SK-N-SH treated with all-trans-retinoic acid at 6 μM for 48 hours (cell line): Measurements from ENCODE around the gene XPR1.

Experiments
- ATAC-seq: fragments of 200-7000 bp; cut with Tn5 transposase; 3 replicates; pipeline ENCODE4 v1.9.1; 2020; ENCODE audit warnings: mild to moderate bottlenecking, moderate library complexity
- ARNTL ChIP-seq: fragments of 450-650 bp; formaldehyde crosslinking; IDR thresholded peaks from 2 replicates; pipeline ENCODE4 v1.5.0; 2020; ENCODE audit warnings: low read depth, mild to moderate bottlenecking, moderate library complexity, borderline replicate concordance
- BACH2 ChIP-seq: fragments of 250-450 bp; sonication (Bioruptor Pico); IDR thresholded peaks from 2 replicates; pipeline ENCODE4 v1.9.0; 2021; ENCODE audit warnings: mild to moderate bottlenecking, borderline replicate concordance
- CREB5 ChIP-seq: fragments of 250-450 bp; sonication (Bioruptor Pico); IDR thresholded peaks from 2 replicates; pipeline ENCODE4 v1.5.1; 2020; ENCODE audit warnings: low read depth, mild to moderate bottlenecking, moderate library complexity
- CSDC2 ChIP-seq: fragments of 250-450 bp; sonication (Bioruptor Pico); IDR thresholded peaks from 2 replicates; pipeline ENCODE4 v1.5.0; 2020; ENCODE audit warnings: mild to moderate bottlenecking, moderate library complexity
- CSRNP3 ChIP-seq: fragments of 250-450 bp; sonication (Bioruptor Pico); IDR thresholded peaks from 2 replicates; pipeline ENCODE4 v1.5.1; 2021; ENCODE audit warnings: mild to moderate bottlenecking, moderate library complexity
- ESRRG ChIP-seq: fragments of 250-450 bp; sonication (Bioruptor Pico); IDR thresholded peaks from 2 replicates; pipeline ENCODE4 v1.6.1; 2021; ENCODE audit warnings: mild to moderate bottlenecking
- GLIS3 ChIP-seq: fragments of 250-450 bp; sonication (Bioruptor Pico); IDR thresholded peaks from 2 replicates; pipeline ENCODE4 v1.5.0; 2020; ENCODE audit warnings: mild to moderate bottlenecking, moderate library complexity
- ISL1 ChIP-seq: fragments of 250-450 bp; sonication (Bioruptor Pico); IDR thresholded peaks from 2 replicates; pipeline ENCODE4 v2.1.2; 2022; ENCODE audit warnings: mild to moderate bottlenecking, moderate library complexity
- OSR1 ChIP-seq: fragments of 250-450 bp; sonication (Bioruptor Pico); IDR thresholded peaks from 2 replicates; pipeline ENCODE4 v1.8.0; 2022; ENCODE audit warnings: moderate library complexity, mild to moderate bottlenecking, inconsistent platforms
- RARB ChIP-seq: fragments of 250-450 bp; sonication (Bioruptor Pico); IDR thresholded peaks from 2 replicates; pipeline ENCODE4 v1.8.0; 2021; ENCODE audit warnings: mild to moderate bottlenecking, moderate library complexity
- SNAI2 ChIP-seq: fragments of 250-450 bp; sonication (Bioruptor Pico); IDR thresholded peaks from 2 replicates; pipeline ENCODE4 v1.5.0; 2020; ENCODE audit warnings: mild to moderate bottlenecking, moderate library complexity
- TCF4 ChIP-seq: fragments of 250-450 bp; sonication (Bioruptor Pico); IDR thresholded peaks from 2 replicates; pipeline ENCODE4 v1.8.0; 2021; ENCODE audit warnings: mild to moderate bottlenecking, moderate library complexity, borderline replicate concordance
- TOX ChIP-seq: fragments of 250-450 bp; sonication (Bioruptor Pico); IDR thresholded peaks from 2 replicates; pipeline ENCODE4 v1.8.0; 2021; ENCODE audit warnings: mild to moderate bottlenecking, moderate library complexity, borderline replicate concordance
- TSHZ2 ChIP-seq: fragments of 250-450 bp; sonication (Bioruptor Pico); IDR thresholded peaks from 2 replicates; pipeline ENCODE4 v1.5.0; 2020; ENCODE audit warnings: mild to moderate bottlenecking, moderate library complexity
- ZC3H10 ChIP-seq: fragments of 250-450 bp; sonication (Bioruptor Pico); IDR thresholded peaks from 2 replicates; pipeline ENCODE4 v1.5.1; 2021; ENCODE audit warnings: mild to moderate bottlenecking, moderate library complexity
- ZFP3 ChIP-seq: fragments of 250-450 bp; sonication (Bioruptor Pico); IDR thresholded peaks from 2 replicates; pipeline ENCODE4 v1.5.0; 2020; ENCODE audit warnings: mild to moderate bottlenecking, moderate library complexity
- ZFP30 ChIP-seq: fragments of 450-650 bp; formaldehyde crosslinking; IDR thresholded peaks from 2 replicates; pipeline ENCODE4 v1.5.0; 2022; ENCODE audit warnings: mild to moderate bottlenecking, moderate library complexity
- ZNF565 ChIP-seq: fragments of 450-650 bp; formaldehyde crosslinking; conservative IDR thresholded peaks from 2 replicates; pipeline ENCODE4 v1.5.0; 2020; ENCODE audit warnings: low read depth, mild to moderate bottlenecking, moderate library complexity
- ZNF70 ChIP-seq: fragments of 450-650 bp; formaldehyde crosslinking; IDR thresholded peaks from 2 replicates; pipeline ENCODE4 v1.5.0; 2020; ENCODE audit warnings: mild to moderate bottlenecking, moderate library complexity
- ZNF8 ChIP-seq: fragments of 450-650 bp; formaldehyde crosslinking; IDR thresholded peaks from 2 replicates; pipeline ENCODE4 v1.5.0; 2020; ENCODE audit warnings: mild to moderate bottlenecking, moderate library complexity
- TF ChIP-seq, protein P1 (sequence below): fragments of 250-450 bp; sonication (Bioruptor Pico); IDR thresholded peaks from 2 replicates; pipeline ENCODE4 v1.8.0; 2020; ENCODE audit warnings: mild to moderate bottlenecking, moderate library complexity, borderline replicate concordance
- TF ChIP-seq, protein P2 (sequence below): fragments of 250-450 bp; sonication (Bioruptor Pico); IDR thresholded peaks from 2 replicates; pipeline ENCODE4 v1.8.0; 2021; ENCODE audit warnings: low read depth, mild to moderate bottlenecking, moderate library complexity, borderline replicate concordance

XPR1 gene

DNA sequence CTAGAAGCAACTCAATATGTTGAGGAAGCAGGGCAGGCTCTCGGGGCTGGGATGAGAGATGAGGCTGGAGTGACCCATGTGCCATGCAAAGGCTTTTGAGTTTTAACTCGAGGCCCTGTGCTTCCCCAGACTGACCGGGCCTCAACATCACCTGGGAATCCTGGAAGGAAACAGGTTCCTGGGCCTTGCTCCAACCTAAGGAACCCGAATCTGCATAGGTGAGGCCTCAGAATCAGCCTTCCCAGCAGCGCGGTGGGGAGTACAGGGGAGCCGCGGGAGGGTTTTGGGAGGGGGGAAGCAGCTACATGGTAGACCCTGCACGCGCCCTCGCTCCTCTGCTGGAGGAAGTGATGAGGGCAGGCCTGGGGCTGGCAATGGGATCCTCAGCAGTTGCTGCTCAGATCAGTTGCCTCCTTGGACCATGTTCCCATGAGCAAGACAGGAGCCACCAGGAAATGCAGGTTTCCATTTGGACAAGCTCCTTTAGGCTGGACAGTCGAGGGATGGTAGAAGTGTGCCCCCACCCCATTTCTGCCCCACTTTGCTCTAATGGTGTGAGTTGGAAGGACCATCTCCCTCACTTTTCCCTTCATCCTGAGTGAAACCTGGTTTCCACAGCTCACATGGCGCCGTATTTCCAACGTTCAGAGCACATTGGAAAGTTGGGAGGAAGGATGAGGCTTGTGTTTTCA is 276.4 kb downstream of the XPR1 start:
- ATAC-seq, result no peak
- TF ChIP-seq TOX (CRISPR knock-in tag), result no peak
- no peak for TF ChIP-seq TSHZ2
- no peak for TF ChIP-seq ZNF565 (CRISPR knock-in tag)
- TF ChIP-seq ZNF70 (CRISPR knock-in tag), result no peak

GRCh38 chr1:180909005-180909414 is 277.2 kb downstream of the XPR1 start:
- TF ChIP-seq, protein P1, sequence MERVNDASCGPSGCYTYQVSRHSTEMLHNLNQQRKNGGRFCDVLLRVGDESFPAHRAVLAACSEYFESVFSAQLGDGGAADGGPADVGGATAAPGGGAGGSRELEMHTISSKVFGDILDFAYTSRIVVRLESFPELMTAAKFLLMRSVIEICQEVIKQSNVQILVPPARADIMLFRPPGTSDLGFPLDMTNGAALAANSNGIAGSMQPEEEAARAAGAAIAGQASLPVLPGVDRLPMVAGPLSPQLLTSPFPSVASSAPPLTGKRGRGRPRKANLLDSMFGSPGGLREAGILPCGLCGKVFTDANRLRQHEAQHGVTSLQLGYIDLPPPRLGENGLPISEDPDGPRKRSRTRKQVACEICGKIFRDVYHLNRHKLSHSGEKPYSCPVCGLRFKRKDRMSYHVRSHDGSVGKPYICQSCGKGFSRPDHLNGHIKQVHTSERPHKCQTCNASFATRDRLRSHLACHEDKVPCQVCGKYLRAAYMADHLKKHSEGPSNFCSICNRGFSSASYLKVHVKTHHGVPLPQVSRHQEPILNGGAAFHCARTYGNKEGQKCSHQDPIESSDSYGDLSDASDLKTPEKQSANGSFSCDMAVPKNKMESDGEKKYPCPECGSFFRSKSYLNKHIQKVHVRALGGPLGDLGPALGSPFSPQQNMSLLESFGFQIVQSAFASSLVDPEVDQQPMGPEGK (CRISPR knock-in tag), result no peak
- TF ChIP-seq ARNTL (no peak), CSDC2 (CRISPR knock-in tag) (no peak), ZC3H10 (CRISPR knock-in tag) (no peak), TOX (CRISPR knock-in tag) (no peak), CSRNP3 (no peak), GLIS3 (CRISPR knock-in tag) (no peak), RARB (CRISPR knock-in tag) (no peak), SNAI2 (CRISPR knock-in tag) (no peak), ESRRG (CRISPR knock-in tag) (no peak), ZNF8 (CRISPR knock-in tag) (no peak), BACH2 (CRISPR knock-in tag) (no peak), ZFP30 (CRISPR knock-in tag) (no peak), OSR1 (CRISPR knock-in tag) (no peak), ISL1 (CRISPR knock-in tag) (no peak), TCF4 (CRISPR knock-in tag) (no peak)
- TF ChIP-seq, protein P2, sequence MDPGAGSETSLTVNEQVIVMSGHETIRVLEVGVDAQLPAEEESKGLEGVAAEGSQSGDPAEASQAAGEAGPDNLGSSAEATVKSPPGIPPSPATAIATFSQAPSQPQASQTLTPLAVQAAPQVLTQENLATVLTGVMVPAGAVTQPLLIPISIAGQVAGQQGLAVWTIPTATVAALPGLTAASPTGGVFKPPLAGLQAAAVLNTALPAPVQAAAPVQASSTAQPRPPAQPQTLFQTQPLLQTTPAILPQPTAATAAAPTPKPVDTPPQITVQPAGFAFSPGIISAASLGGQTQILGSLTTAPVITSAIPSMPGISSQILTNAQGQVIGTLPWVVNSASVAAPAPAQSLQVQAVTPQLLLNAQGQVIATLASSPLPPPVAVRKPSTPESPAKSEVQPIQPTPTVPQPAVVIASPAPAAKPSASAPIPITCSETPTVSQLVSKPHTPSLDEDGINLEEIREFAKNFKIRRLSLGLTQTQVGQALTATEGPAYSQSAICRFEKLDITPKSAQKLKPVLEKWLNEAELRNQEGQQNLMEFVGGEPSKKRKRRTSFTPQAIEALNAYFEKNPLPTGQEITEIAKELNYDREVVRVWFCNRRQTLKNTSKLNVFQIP (CRISPR knock-in tag), result no peak
- no peak for ATAC-seq

DNA sequence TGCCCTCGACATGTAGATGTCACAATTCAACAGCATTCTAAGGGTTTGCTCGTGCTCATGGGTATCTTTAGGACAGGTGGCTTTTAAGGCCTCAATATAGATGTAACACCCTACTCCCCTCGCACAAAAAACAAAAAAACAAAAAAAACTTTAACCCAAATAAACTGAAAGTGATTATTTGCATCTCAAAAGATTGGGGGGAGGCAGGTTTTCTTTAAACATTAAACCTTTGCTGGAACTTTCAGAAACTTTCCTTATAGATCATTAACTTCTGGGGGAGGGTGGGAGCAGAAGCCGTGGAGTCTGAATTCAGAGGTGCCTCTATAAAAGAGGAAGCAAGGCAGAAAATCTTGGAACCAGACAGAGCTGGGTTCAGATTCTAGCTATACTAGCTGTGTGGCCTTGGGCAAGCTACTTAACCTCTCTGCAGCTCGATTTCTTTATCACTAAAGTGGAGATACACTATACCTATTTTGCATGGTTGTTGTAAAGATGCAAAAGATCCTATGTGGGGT is 277.7 kb downstream of the XPR1 start:
- ATAC-seq, result no peak
- no peak for TF ChIP-seq TSHZ2
- no peak for TF ChIP-seq RARB (CRISPR knock-in tag)
- TF ChIP-seq ZFP30 (CRISPR knock-in tag), result no peak
- TF ChIP-seq CREB5 (CRISPR knock-in tag), result no peak
- no peak for TF ChIP-seq ZNF565 (CRISPR knock-in tag)
- no peak for TF ChIP-seq ZFP3 (CRISPR knock-in tag)
- no peak for TF ChIP-seq ZNF8 (CRISPR knock-in tag)
- no peak for TF ChIP-seq ZNF70 (CRISPR knock-in tag)
- TF ChIP-seq BACH2 (CRISPR knock-in tag), result no peak
- TF ChIP-seq ESRRG (CRISPR knock-in tag), result no peak
- no peak for TF ChIP-seq TOX (CRISPR knock-in tag)
- TF ChIP-seq ISL1 (CRISPR knock-in tag), result no peak
- no peak for TF ChIP-seq GLIS3 (CRISPR knock-in tag)
- TF ChIP-seq, protein P2 (CRISPR knock-in tag), result no peak
- no peak for TF ChIP-seq SNAI2 (CRISPR knock-in tag)
